Thyroid gland (tissue), 4 donors: ENCODE measurements around the gene IFT122.
"Not testable (repeated sequence)": the region's sequence is repeated elsewhere in the genome, so short reads cannot be mapped to it uniquely, and the experiment has no call there.

Experiments
- CTCF ChIP-seq, 6 experiments: fragments of 200-600 bp in 3 of 6; fragments of 450-650 bp in 3 of 6; sonication (generic) in 3 of 6; IDR thresholded peaks; one replicate each; pipeline ENCODE4 v1.5.1; 2016 to 2019; ENCODE audit warnings: antibody characterized with exemption in 6 of 6, mild to moderate bottlenecking in 2 of 6, inconsistent platforms in 1 of 6, moderate library complexity in 1 of 6
- POLR2A ChIP-seq, 2 donors: fragments of 450-650 bp; IDR thresholded peaks; one replicate each; pipeline ENCODE4 v1.6.1; 2017; ENCODE audit warnings: antibody characterized with exemption in 2 of 2, mild to moderate bottlenecking in 2 of 2, moderate library complexity in 1 of 2

- not testable (repeated sequence) for TF ChIP-seq CTCF, POLR2A (IDR thresholded peaks at IDR 0.05)
Measured at GRCh38 chr3:129487868-129488335, 47.9 kb downstream of the IFT122 start.
